HepG2 (cell line): ENCODE measurements around the gene RARA. TPM values are rescaled to one million over a fixed set of nuclear protein-coding genes. Genes with fewer than 3 reads are reported as not detected.

Experiments used
- FOXA3 ChIP-seq: IDR thresholded peaks from 2 replicates; pipeline ENCODE4 v1.6.1; 2016; ENCODE audit warnings: missing genetic modification reagents, missing compliant biosample characterization
- HES4 ChIP-seq: sonication (generic); formaldehyde crosslinking; IDR thresholded peaks from 2 replicates; pipeline ENCODE4 v1.9.0; 2021; ENCODE audit warnings: mild to moderate bottlenecking, missing genetic modification reagents, borderline replicate concordance
- HNF4A ChIP-seq: sonication (generic); formaldehyde crosslinking; IDR thresholded peaks from 2 replicates; pipeline ENCODE4 v1.4.0; 2020; ENCODE audit warnings: missing genetic modification reagents
- IRF2 ChIP-seq: IDR thresholded peaks from 2 replicates; pipeline ENCODE4 v1.6.1; 2018; ENCODE audit warnings: missing genetic modification reagents, missing compliant biosample characterization
- NAIF1 ChIP-seq: sonication (generic); formaldehyde crosslinking; IDR thresholded peaks from 2 replicates; pipeline ENCODE4 v1.5.0; 2020; ENCODE audit warnings: mild to moderate bottlenecking, missing genetic modification reagents, borderline replicate concordance
- NFE2 ChIP-seq: sonication (generic); formaldehyde crosslinking; IDR thresholded peaks from 2 replicates; pipeline ENCODE4 v1.4.0; 2020; ENCODE audit warnings: missing genetic modification reagents
- PHF21A ChIP-seq: sonication (generic); formaldehyde crosslinking; IDR thresholded peaks from 2 replicates; pipeline ENCODE4 v1.5.0; 2020; ENCODE audit warnings: mild to moderate bottlenecking, missing genetic modification reagents
- SETDB1 ChIP-seq: sonication (generic); formaldehyde crosslinking; IDR thresholded peaks from 2 replicates; pipeline ENCODE4 v1.5.1; 2020; ENCODE audit warnings: missing genetic modification reagents, mild to moderate bottlenecking, borderline replicate concordance
- SMC3 ChIP-seq: IDR thresholded peaks from 2 replicates; pipeline ENCODE4 v1.6.1; 2011; ENCODE audit warnings: low read length, improper control_type of control experiment
- SYNCRIP ChIP-seq: fragments of 200-400 bp; formaldehyde crosslinking; IDR thresholded peaks from 2 replicates; pipeline ENCODE4 v1.6.1; 2018; ENCODE audit warnings: mild to moderate bottlenecking, low read depth, low read length; ENCODE audit not compliant: insufficient read depth
- ZC3H13 ChIP-seq: sonication (generic); formaldehyde crosslinking; IDR thresholded peaks from 2 replicates; pipeline ENCODE4 v1.8.1; 2023; ENCODE audit warnings: mild to moderate bottlenecking, missing genetic modification reagents, moderate library complexity
- ZMYM4 ChIP-seq: sonication (generic); formaldehyde crosslinking; IDR thresholded peaks from 2 replicates; pipeline ENCODE4 v1.8.1; 2023; ENCODE audit warnings: mild to moderate bottlenecking, missing genetic modification reagents
- ZNF343 ChIP-seq: sonication (generic); formaldehyde crosslinking; IDR thresholded peaks from 2 replicates; pipeline ENCODE4 v1.4.0; 2020; ENCODE audit warnings: mild to moderate bottlenecking, missing genetic modification reagents
- ZNF468 ChIP-seq: sonication (generic); formaldehyde crosslinking; IDR thresholded peaks from 2 replicates; pipeline ENCODE4 v1.8.0; 2022; ENCODE audit warnings: mild to moderate bottlenecking, moderate library complexity, missing genetic modification reagents
- ZNF546 ChIP-seq: sonication (generic); formaldehyde crosslinking; conservative IDR thresholded peaks from 2 replicates; pipeline ENCODE4 v1.8.1; 2023; ENCODE audit warnings: mild to moderate bottlenecking, missing genetic modification reagents
- ZNF652 ChIP-seq: IDR thresholded peaks from 2 replicates; pipeline ENCODE4 v1.6.1; 2016; ENCODE audit warnings: low read depth, borderline replicate concordance
- ZSCAN20 ChIP-seq: sonication (generic); formaldehyde crosslinking; IDR thresholded peaks from 2 replicates; pipeline ENCODE4 v1.4.0; 2020; ENCODE audit warnings: missing genetic modification reagents, mild to moderate bottlenecking, borderline replicate concordance
- polyA plus RNA-seq, 8 experiments: library from polyadenylated mRNA; depleted of rRNA in 3 of 8; stranded (reverse) in 7 of 8; unstranded in 1 of 8; fragments of >200 nt; fragmentation: Illumina TruSeq in 4 of 8; extraction: Trizol in 4 of 8; gene quantifications; 2 replicates each; pipeline versions ENCODE4 v1.2.1 to v1.2.3, GENCODE V29; 2011 to 2016; ENCODE audit warnings: low read depth in 4 of 8, missing spikeins in 1 of 8, mixed read lengths in 1 of 8; ENCODE audit not compliant: insufficient read depth in 1 of 8
- total RNA-seq, 5 experiments: library from RNA; depleted of rRNA; stranded (reverse); fragments of >200 nt; fragmentation: Illumina TruSeq; extraction: Trizol; gene quantifications; 2 replicates each; pipeline ENCODE4 v1.2.3, GENCODE V29; 2016; ENCODE audit warnings: low read depth in 1 of 5
- TF ChIP-seq, protein P1 (sequence below): sonication (generic); formaldehyde crosslinking; IDR thresholded peaks from 2 replicates; pipeline ENCODE4 v1.4.0; 2020; ENCODE audit warnings: missing genetic modification reagents, mild to moderate bottlenecking, borderline replicate concordance
- TF ChIP-seq, protein P2 (sequence below): sonication (generic); formaldehyde crosslinking; IDR thresholded peaks from 2 replicates; pipeline ENCODE4 v1.5.0; 2020; ENCODE audit warnings: missing genetic modification reagents
- TF ChIP-seq, protein P3 (sequence below): sonication (generic); formaldehyde crosslinking; IDR thresholded peaks from 2 replicates; pipeline ENCODE4 v1.8.0; 2023; ENCODE audit warnings: mild to moderate bottlenecking, missing genetic modification reagents
- TF ChIP-seq, protein P4 (sequence below): sonication (generic); formaldehyde crosslinking; IDR thresholded peaks from 2 replicates; pipeline ENCODE4 v1.4.0; 2020; ENCODE audit warnings: missing genetic modification reagents
- TF ChIP-seq, protein P5 (sequence below): sonication (generic); formaldehyde crosslinking; IDR thresholded peaks from 2 replicates; pipeline ENCODE4 v1.4.0; 2020; ENCODE audit warnings: mild to moderate bottlenecking, missing genetic modification reagents

The RARA gene
- total and polyA plus RNA-seq, 2 of the 13 experiments (the other 11 are each of a cell fraction or from before 2014, with no cell fraction given): 6.4 to 8.6 TPM

DNA sequence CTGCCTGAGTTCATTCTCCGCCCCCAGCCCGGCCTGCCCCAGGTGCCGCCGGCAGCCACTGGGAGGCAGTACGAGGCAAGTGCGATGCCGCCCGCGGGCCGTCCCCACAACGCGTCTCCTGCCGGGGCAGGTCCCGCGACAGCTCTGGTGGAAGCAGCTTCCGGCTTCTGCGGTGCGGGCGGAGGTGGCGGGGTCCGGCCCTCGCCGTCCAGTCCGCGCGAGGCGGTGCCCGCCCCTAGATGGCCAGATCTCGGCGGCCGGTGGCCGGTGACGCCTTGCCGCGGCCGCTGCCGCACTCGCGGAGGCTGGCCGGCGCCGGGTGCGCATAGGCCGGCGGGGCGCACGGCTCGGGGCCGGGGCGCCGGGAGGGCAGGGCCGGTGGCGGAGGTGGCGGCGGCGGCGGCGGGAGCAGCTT is 53.7 kb downstream of the RARA start (continued):
- TF ChIP-seq, protein P1, sequence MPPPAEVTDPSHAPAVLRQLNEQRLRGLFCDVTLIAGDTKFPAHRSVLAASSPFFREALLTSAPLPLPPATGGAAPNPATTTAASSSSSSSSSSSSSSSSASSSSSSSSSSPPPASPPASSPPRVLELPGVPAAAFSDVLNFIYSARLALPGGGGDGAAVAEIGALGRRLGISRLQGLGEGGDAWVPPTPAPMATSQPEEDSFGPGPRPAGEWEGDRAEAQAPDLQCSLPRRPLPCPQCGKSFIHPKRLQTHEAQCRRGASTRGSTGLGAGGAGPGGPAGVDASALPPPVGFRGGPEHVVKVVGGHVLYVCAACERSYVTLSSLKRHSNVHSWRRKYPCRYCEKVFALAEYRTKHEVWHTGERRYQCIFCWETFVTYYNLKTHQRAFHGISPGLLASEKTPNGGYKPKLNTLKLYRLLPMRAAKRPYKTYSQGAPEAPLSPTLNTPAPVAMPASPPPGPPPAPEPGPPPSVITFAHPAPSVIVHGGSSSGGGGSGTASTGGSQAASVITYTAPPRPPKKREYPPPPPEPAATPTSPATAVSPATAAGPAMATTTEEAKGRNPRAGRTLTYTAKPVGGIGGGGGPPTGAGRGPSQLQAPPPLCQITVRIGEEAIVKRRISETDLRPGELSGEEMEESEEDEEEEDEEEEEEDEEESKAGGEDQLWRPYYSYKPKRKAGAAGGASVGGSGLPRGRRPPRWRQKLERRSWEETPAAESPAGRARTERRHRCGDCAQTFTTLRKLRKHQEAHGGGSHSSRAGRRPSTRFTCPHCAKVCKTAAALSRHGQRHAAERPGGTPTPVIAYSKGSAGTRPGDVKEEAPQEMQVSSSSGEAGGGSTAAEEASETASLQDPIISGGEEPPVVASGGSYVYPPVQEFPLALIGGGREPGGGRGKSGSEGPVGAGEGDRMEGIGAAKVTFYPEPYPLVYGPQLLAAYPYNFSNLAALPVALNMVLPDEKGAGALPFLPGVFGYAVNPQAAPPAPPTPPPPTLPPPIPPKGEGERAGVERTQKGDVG (CRISPR knock-in tag): peak; percentile 85; the same call in 1 of the 2 replicates
- TF ChIP-seq, protein P2, sequence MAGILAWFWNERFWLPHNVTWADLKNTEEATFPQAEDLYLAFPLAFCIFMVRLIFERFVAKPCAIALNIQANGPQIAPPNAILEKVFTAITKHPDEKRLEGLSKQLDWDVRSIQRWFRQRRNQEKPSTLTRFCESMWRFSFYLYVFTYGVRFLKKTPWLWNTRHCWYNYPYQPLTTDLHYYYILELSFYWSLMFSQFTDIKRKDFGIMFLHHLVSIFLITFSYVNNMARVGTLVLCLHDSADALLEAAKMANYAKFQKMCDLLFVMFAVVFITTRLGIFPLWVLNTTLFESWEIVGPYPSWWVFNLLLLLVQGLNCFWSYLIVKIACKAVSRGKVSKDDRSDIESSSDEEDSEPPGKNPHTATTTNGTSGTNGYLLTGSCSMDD (CRISPR knock-in tag): no peak
- TF ChIP-seq ZNF468: no peak
- TF ChIP-seq, protein P3, sequence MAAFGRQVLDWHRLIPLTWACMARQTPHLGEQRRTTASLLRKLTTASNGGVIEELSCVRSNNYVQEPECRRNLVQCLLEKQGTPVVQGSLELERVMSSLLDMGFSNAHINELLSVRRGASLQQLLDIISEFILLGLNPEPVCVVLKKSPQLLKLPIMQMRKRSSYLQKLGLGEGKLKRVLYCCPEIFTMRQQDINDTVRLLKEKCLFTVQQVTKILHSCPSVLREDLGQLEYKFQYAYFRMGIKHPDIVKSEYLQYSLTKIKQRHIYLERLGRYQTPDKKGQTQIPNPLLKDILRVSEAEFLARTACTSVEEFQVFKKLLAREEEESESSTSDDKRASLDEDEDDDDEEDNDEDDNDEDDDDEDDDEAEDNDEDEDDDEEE: 0 out of 2 replicates have a peak, but pooled peaks have one; percentile 95
- peak; percentile 93 for TF ChIP-seq IRF2
- TF ChIP-seq NFE2 (CRISPR knock-in tag): peak; percentile 32; the same call in 1 of the 2 replicates
- TF ChIP-seq SETDB1 (CRISPR knock-in tag): no peak
- TF ChIP-seq ZNF343 (CRISPR knock-in tag): peak; percentile 84; the same call in 1 of the 2 replicates
- no peak for TF ChIP-seq NAIF1 (CRISPR knock-in tag)
- TF ChIP-seq HNF4A (CRISPR knock-in tag): no peak; the same call in 1 of the 2 replicates
- peak; percentile 68; the same call in 1 of the 2 replicates for TF ChIP-seq HES4 (CRISPR knock-in tag)
- TF ChIP-seq ZMYM4 (CRISPR knock-in tag): peak; percentile 83
- peak; percentile 70; the same call in 1 of the 2 replicates for TF ChIP-seq ZSCAN20 (CRISPR knock-in tag)
- TF ChIP-seq, protein P4, sequence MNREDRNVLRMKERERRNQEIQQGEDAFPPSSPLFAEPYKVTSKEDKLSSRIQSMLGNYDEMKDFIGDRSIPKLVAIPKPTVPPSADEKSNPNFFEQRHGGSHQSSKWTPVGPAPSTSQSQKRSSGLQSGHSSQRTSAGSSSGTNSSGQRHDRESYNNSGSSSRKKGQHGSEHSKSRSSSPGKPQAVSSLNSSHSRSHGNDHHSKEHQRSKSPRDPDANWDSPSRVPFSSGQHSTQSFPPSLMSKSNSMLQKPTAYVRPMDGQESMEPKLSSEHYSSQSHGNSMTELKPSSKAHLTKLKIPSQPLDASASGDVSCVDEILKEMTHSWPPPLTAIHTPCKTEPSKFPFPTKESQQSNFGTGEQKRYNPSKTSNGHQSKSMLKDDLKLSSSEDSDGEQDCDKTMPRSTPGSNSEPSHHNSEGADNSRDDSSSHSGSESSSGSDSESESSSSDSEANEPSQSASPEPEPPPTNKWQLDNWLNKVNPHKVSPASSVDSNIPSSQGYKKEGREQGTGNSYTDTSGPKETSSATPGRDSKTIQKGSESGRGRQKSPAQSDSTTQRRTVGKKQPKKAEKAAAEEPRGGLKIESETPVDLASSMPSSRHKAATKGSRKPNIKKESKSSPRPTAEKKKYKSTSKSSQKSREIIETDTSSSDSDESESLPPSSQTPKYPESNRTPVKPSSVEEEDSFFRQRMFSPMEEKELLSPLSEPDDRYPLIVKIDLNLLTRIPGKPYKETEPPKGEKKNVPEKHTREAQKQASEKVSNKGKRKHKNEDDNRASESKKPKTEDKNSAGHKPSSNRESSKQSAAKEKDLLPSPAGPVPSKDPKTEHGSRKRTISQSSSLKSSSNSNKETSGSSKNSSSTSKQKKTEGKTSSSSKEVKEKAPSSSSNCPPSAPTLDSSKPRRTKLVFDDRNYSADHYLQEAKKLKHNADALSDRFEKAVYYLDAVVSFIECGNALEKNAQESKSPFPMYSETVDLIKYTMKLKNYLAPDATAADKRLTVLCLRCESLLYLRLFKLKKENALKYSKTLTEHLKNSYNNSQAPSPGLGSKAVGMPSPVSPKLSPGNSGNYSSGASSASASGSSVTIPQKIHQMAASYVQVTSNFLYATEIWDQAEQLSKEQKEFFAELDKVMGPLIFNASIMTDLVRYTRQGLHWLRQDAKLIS (CRISPR knock-in tag): peak; percentile 43; the same call in 1 of the 2 replicates
- TF ChIP-seq, protein P5, sequence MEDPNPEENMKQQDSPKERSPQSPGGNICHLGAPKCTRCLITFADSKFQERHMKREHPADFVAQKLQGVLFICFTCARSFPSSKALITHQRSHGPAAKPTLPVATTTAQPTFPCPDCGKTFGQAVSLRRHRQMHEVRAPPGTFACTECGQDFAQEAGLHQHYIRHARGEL (CRISPR knock-in tag): peak; percentile 7; the same call in 1 of the 2 replicates
- TF ChIP-seq SMC3: no peak; the same call in 1 of the 2 replicates
- TF ChIP-seq SYNCRIP: no peak
- peak; percentile 86 for TF ChIP-seq PHF21A (CRISPR knock-in tag)
- no peak for TF ChIP-seq ZNF652 (CRISPR knock-in tag)
- TF ChIP-seq FOXA3 (CRISPR knock-in tag): peak; percentile 53
- TF ChIP-seq ZNF546 (CRISPR knock-in tag): peak; percentile 95
- peak; percentile 85 for TF ChIP-seq ZC3H13 (CRISPR knock-in tag)
